Fibroblast of lung (primary cell): ENCODE measurements around the gene PUS1. TPM values are rescaled to one million over a fixed set of nuclear protein-coding genes. Genes with fewer than 3 reads are reported as not detected.

ENCODE experiments used
- DNase-seq, 2 donors: peaks; one replicate each; pipeline versions ENCODE4 v3.0.0 to v3.0.0-alpha.2; 2010; ENCODE audit warnings: low read depth in 2 of 2
- H2AFZ ChIP-seq: 2 replicates; pipeline ENCODE4 v1.5.1; 2012; ENCODE audit warnings: low read length, control low read depth, inconsistent platforms
- H3K27ac ChIP-seq: 2 replicates; pipeline ENCODE4 v1.5.1; 2011; ENCODE audit warnings: low read length, control low read depth; ENCODE audit not compliant: insufficient read depth
- H3K27me3 ChIP-seq: 2 replicates; pipeline ENCODE4 v1.5.1; 2011; ENCODE audit warnings: mild to moderate bottlenecking, low read length; ENCODE audit not compliant: control insufficient read depth, insufficient read depth
- H3K36me3 ChIP-seq: 2 replicates; pipeline ENCODE4 v1.5.1; 2011; ENCODE audit warnings: low read length; ENCODE audit not compliant: control insufficient read depth, insufficient read depth
- H3K4me1 ChIP-seq: 2 replicates; pipeline ENCODE4 v1.5.1; 2011; ENCODE audit warnings: low read length; ENCODE audit not compliant: control insufficient read depth, insufficient read depth; ENCODE audit errors: extremely low read depth
- H3K4me2 ChIP-seq: 2 replicates; pipeline ENCODE4 v1.5.1; 2011; ENCODE audit warnings: low read length, control low read depth; ENCODE audit not compliant: insufficient read depth; ENCODE audit errors: extremely low read depth
- H3K4me3 ChIP-seq, 4 experiments: fragments of 200-600 bp in 1 of 4; sonication (generic) in 1 of 4; replicated peaks in 1 of 4; 2 replicates each; pipeline ENCODE4 v1.5.1; 2011 to 2016; ENCODE audit warnings: low read length in 4 of 4, low read depth in 3 of 4, mild to moderate bottlenecking in 3 of 4, control low read depth in 2 of 4, inconsistent platforms in 1 of 4, mixed read lengths in 1 of 4; ENCODE audit not compliant: insufficient read depth in 1 of 4; ENCODE audit errors: control extremely low read depth in 1 of 4
- H3K79me2 ChIP-seq: 2 replicates; pipeline ENCODE4 v1.5.1; 2012; ENCODE audit warnings: mild to moderate bottlenecking, low read length, inconsistent platforms; ENCODE audit not compliant: control insufficient read depth, insufficient read depth
- H3K9ac ChIP-seq: 2 replicates; pipeline ENCODE4 v1.5.1; 2011; ENCODE audit warnings: mild to moderate bottlenecking, low read length, control low read depth; ENCODE audit not compliant: insufficient read depth
- H3K9me3 ChIP-seq: 2 replicates; pipeline ENCODE4 v1.5.1; 2012; ENCODE audit warnings: low read depth, low read length; ENCODE audit not compliant: control insufficient read depth, insufficient read depth
- H4K20me1 ChIP-seq: 2 replicates; pipeline ENCODE4 v1.5.1; 2011; ENCODE audit warnings: low read length; ENCODE audit not compliant: control insufficient read depth, insufficient read depth; ENCODE audit errors: extremely low read depth
- EZH2 ChIP-seq: IDR thresholded peaks from 2 replicates; pipeline ENCODE4 v1.5.1; 2012; ENCODE audit warnings: low read length, control low read depth, mild to moderate bottlenecking; ENCODE audit errors: missing control alignments
- polyA plus RNA-seq, 2 donors: library from polyadenylated mRNA; depleted of rRNA in 1 of 2; stranded (reverse) in 1 of 2; unstranded in 1 of 2; fragments of >200 nt; gene quantifications; 2 replicates each; pipeline ENCODE4 v1.2.1, GENCODE V29; 2011 to 2012; ENCODE audit warnings: missing spikeins in 1 of 2
- total RNA-seq: library from RNA; depleted of rRNA; stranded (reverse); fragments of >200 nt; gene quantifications from 2 replicates; pipeline ENCODE4 v1.2.1, GENCODE V29; 2014
- TF ChIP-seq, protein P1 (sequence below), 2 donors: IDR thresholded peaks in 1 of 2; conservative IDR thresholded peaks in 1 of 2; 1 replicate in 1 of 2; 2 replicates in 1 of 2; pipeline ENCODE4 v1.5.1; 2011 to 2012; ENCODE audit warnings: low read length in 2 of 2, control low read depth in 1 of 2, inconsistent platforms in 1 of 2, low read depth in 1 of 2, mild to moderate bottlenecking in 1 of 2

The PUS1 gene
- total and polyA plus RNA-seq, 2 donors (not counting 1 experiment from before 2014, with no cell fraction given) = 8.3 to 10.1 TPM

GRCh38 chr12:131905630-131906091 lies 23.4 kb upstream of the PUS1 start:
- Histone ChIP-seq H3K79me2 (no peaks in the 10 kb centered on the region), H3K9ac (no peak overlapping the region), H3K4me1 (no peaks in the 10 kb centered on the region), H3K27ac (no peak overlapping the region), H4K20me1 (no peaks in the 10 kb centered on the region), H3K4me3 (no peak overlapping the region), H3K36me3 (peaks cover 4% of the 10 kb centered on the region), H3K4me2 (no peak overlapping the region), H2AFZ (no peak overlapping the region), H3K27me3 (no peaks in the 10 kb centered on the region), H3K9me3 (no peaks in the 10 kb centered on the region)
- no peak for DNase-seq
- no peak for TF ChIP-seq EZH2
- TF ChIP-seq, protein P1, sequence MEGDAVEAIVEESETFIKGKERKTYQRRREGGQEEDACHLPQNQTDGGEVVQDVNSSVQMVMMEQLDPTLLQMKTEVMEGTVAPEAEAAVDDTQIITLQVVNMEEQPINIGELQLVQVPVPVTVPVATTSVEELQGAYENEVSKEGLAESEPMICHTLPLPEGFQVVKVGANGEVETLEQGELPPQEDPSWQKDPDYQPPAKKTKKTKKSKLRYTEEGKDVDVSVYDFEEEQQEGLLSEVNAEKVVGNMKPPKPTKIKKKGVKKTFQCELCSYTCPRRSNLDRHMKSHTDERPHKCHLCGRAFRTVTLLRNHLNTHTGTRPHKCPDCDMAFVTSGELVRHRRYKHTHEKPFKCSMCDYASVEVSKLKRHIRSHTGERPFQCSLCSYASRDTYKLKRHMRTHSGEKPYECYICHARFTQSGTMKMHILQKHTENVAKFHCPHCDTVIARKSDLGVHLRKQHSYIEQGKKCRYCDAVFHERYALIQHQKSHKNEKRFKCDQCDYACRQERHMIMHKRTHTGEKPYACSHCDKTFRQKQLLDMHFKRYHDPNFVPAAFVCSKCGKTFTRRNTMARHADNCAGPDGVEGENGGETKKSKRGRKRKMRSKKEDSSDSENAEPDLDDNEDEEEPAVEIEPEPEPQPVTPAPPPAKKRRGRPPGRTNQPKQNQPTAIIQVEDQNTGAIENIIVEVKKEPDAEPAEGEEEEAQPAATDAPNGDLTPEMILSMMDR (conservative IDR thresholded peaks at IDR 0.05 in 1 of 2, IDR thresholded peaks at IDR 0.05 in 1 of 2; ENCODE audit: low read depth in 1 of 2, low read length in 2 of 2) = no peak

DNA sequence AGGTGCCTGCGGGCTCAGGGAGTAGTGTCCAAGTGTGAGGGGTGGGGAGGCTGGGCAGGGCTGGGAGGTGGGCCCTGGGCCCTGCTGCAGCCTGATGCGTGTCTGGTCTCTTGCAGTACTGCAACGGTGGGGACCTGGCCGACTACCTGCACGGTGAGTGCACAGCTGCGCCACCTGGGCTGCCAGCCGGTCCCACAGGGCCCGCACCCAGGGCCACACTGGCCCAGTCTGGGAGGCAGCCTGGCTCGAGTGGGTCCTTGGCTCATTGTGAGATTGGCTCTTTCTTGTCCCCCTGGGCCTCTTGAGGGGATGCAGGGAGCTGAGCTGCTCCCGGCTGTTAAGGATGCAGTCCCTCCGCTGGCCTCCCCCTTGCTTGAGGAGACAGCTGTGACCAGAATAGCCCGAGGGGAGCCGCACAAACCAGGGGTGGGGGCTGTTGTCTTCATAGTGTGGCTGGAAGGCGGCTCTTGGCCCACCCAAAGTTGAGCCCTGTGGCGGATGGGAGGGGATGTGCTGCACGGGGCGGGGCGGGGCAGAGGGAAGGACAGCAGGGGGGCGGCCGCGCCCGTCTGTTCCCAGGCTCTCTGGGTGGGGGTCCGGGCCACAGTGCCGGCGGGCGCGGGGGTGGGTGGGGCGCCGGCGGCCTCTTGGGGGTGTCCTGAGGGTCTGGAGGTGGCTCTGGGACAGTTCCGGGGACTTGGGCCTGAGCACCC lies 21.5 kb upstream of the PUS1 start:
- H3K27ac ChIP-seq = no peak overlapping the region
- H3K9ac ChIP-seq = no peak overlapping the region
- peaks cover 5% of the 10 kb centered on the region for H3K36me3 ChIP-seq
- no peaks in the 10 kb centered on the region for H3K9me3 ChIP-seq
- H4K20me1 ChIP-seq = no peaks in the 10 kb centered on the region
- no peak overlapping the region for H3K4me3 ChIP-seq
- TF ChIP-seq, protein P1 (conservative IDR thresholded peaks at IDR 0.05 in 1 of 2, IDR thresholded peaks at IDR 0.05 in 1 of 2; ENCODE audit: low read depth in 1 of 2, low read length in 2 of 2) = no peak
- no peak for TF ChIP-seq EZH2
- peaks cover 2% of the 10 kb centered on the region for H3K4me1 ChIP-seq
- no peaks in the 10 kb centered on the region for H3K79me2 ChIP-seq
- H3K27me3 ChIP-seq = no peaks in the 10 kb centered on the region
- no peak for DNase-seq
- H3K4me2 ChIP-seq = no peak overlapping the region
- no peak overlapping the region for H2AFZ ChIP-seq

DNA sequence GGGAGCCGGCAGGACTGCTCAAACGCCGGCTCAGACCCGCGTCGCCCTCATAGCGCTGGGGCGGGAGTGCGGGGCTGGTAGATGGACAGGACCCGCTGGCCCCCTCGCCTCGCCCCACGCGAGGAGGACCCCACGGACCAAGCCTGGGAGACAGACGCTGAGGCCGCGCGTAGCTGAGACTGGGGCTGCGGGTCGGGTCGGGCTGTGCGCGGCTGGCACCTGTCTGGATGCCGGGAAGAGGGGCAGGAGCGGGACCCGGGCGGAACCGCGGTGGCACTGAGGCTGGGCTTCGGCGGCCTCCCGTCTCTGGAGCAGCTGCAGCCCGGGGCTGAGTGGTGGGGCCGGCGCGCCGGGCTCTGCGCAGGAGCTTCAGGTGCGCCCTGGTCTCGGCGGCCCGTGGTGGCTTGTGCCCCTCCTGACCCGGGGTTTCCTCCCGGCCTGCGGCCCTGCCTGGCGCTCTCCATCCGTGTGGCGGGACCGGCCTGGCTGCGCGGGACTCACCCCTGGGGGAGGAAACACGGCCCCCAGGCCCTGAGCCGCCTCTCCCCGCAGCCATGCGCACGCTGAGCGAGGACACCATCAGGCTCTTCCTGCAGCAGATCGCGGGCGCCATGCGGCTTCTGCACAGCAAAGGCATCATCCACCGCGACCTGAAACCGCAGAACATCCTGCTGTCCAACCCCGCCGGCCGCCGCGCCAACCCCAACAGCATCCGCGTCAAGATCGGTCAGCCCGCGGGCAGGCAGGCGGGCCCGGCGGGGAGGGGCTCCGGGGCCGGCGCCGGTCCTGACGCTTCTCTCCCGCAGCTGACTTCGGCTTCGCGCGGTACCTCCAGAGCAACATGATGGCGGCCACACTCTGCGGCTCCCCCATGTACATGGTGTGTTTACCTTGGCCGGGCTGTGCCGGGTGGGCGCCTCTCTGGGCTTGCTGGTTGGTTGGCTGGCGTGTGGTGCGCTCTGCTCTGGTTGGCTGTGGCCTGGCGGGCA lies 20.7 kb upstream of the PUS1 start:
- Histone ChIP-seq H3K9me3 (no peaks in the 10 kb centered on the region), H3K4me3 (no peak overlapping the region), H3K27me3 (no peaks in the 10 kb centered on the region), H2AFZ (no peak overlapping the region), H3K79me2 (no peaks in the 10 kb centered on the region), H3K4me1 (peaks cover 6% of the 10 kb centered on the region), H4K20me1 (no peaks in the 10 kb centered on the region), H3K27ac (no peak overlapping the region), H3K4me2 (no peak overlapping the region), H3K9ac (no peak overlapping the region), H3K36me3 (peaks cover 5% of the 10 kb centered on the region)
- TF ChIP-seq, protein P1 (conservative IDR thresholded peaks at IDR 0.05 in 1 of 2, IDR thresholded peaks at IDR 0.05 in 1 of 2; ENCODE audit: low read depth in 1 of 2, low read length in 2 of 2) = no peak
- no peak for TF ChIP-seq EZH2
- DNase-seq = no peak
